SW 1271 (cell line): ENCODE measurements around the gene SEL1L3.

Source experiments
- DNase-seq, 2 experiments: peaks; one replicate each; lab custom pipeline; 2025; lab: John Stamatoyannopoulos, UW

The SEL1L3 gene

DNA sequence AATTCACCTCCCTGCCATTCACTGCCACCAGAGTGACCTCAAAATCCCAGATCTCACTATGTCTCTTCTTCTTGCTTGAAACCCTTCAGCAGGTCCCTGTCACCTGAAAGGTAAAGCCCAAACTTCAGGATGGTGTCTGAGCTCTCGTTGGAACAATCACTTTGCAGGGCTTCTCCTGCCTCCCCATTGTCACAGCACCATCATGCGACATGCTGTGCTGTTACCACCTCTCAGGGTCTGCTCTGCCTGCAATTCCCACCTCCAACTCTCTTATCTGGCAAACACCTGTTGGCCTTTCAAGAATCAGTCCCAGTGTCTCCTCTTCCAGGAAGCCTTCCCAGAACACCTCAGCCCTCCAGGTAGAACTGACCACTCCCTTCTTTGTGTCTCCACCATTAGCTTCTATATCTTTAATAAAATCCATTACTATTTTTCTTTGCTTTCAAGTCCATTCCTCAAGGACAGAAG lies 46.2 kb downstream of the SEL1L3 start:
- DNase-seq = no peak

DNA sequence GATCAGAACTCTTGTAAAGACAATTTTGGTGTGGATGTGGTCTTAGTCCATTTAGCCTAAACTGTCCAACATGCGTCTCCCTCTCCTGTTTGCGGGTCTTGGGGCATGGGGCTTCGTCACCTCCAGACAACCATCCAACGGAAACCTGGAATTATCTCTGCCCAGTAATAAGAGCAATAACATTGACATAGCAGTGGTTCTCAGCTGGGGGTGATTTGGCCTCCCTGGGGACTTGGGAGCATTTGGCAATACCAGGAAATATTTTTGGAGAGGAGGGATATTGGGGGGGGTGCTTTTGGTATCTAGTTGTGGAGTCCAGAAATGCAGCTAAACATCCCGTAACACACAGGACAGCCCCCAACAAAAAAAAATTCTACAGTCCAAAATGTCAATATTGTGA lies 47.2 kb downstream of the SEL1L3 start:
- no peak for DNase-seq

DNA sequence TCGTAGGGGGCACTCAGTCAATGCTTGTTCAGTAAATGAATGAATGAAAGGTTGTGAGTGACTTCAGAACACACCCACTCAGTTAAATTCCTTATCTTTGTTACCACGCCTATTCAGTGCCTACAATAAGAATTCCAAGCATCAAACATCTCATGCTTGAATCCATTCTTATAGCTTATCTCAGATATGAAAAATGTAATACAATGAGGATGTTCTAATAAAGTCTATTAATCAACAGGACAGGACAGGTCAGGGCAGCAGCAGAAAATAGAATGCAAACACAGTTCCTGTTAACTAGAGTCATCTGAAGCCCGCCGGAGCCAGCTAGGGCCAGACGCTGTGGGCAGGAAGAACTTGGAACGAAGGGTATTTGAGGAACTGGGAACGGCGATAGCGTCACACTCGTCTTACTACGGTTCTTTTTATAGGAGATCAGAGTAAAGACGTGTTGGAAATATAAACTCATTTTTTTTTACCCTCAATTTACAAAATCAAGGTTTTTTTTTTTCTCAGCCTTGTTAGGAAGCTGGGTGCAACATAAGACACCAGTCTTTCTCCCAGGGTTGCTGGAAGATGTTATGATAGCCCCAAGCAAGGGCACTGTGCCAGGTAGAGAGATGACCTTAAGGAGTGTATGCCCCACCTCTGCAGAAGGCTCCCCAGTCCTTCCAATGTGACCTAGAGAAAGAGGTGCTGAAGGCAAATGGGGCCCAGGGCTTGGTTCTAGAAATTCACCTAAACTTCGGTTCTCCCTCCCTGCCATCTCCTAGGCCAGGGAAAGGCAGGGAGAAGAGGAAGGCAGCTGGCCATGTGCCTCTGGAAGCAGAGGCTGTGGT lies 48.3 kb downstream of the SEL1L3 start:
- DNase-seq = no peak

DNA sequence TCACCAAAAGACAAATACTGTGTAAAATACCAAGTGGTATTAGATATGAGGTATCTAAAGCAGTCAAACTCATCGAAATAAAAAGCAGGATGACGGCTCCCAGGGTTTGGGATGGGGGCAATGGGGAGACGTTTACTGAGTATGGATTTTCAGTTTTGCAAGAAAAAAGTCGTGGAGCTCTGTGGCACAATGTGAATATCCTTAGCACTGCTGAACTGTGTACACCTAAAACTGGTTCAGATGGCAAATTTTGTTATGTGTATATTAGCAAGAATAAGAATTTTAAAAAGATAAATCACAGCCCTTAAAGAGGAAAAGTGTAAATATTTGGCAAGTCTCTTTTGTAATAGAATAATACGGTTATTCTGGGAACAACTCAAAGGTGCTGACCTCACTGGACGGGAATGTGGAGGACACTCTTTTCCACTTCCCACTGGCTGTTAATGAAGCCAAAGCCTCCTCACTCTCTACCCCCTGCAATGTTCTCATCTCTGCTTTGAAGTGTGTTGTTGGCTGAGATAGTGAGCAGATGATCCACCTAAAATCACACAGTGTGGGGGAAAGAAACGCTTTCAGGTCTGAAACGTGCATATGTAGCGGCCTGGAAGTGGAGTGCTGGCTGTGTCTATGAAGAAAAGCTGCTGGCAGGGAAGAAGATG lies 49.2 kb downstream of the SEL1L3 start:
- DNase-seq = no peak

DNA sequence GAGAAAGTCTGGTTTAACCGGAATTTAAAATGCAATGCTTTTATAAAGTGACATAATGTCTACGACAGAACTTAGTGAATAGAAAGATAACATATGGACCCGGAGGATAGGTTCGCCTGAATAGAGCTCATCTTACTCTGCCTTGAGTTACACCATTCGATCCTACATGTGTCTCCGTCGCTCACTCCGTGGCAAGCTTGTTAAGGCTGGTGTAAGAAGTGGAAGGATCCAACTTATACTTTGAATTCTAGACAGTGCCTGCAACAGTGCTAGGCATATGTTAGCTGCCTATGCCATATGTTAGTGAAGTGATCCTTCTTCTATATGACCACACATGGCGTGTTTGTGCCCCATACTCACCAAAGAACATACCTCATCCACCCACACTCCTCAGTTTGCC lies 50.9 kb downstream of the SEL1L3 start:
- no peak for DNase-seq

DNA sequence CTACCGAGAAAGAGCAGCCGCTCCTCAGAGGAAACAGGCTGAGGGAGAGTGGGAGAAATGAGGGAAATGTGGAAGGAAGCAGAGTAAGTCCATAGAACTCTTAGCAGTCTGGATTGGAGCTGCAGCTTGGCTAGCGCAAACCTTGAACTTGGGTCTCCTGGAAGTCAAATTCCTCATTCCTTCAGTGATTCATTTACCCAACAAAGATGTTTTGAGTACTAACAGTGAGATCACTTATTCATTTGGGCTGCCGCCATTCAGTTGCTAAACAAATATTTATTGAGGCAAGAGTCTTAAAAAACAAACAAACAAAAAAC lies 51.5 kb downstream of the SEL1L3 start:
- DNase-seq = no peak

DNA sequence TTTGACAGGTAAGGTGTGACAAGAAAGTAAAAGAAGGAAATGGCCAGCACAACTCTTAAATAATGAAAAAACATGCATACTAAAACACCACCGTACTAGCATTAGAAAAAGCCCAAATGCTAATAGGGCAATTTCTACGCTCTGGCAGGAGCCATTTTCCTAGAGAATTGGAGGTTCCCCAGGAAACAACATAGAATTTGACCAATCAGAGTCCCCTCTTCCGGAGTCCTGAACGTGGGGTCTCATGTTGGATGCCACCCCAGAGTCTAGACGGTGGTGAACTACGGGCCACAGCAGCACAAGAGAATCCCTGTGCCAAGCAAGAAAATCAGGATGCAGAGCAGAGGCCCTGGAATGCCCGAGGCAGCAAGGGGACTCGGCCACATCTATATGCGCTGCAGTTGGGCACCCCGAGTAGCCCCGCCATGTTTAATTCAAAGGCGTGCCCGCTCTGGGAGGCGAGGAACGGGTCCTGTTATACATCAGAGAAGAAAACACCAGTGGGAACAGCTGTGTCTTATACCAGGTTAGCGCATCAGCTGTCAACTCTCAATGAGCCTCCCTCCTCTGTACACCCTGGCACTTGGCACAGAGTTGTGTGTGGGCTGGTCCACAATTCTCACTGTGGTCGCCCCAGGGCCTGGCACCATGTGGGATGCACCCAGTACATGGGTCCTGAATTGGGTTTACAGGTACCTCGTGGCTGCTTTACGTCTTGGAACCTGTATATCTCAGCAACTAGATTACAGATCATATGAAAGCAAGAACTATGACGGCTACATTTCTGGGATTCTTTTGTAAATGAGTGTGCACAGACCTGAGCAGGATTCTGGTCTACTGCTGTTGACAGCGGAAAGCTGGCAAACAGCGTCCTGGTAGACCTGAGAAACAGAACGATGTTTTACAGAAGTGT lies 52.1 kb downstream of the SEL1L3 start:
- no peak for DNase-seq

DNA sequence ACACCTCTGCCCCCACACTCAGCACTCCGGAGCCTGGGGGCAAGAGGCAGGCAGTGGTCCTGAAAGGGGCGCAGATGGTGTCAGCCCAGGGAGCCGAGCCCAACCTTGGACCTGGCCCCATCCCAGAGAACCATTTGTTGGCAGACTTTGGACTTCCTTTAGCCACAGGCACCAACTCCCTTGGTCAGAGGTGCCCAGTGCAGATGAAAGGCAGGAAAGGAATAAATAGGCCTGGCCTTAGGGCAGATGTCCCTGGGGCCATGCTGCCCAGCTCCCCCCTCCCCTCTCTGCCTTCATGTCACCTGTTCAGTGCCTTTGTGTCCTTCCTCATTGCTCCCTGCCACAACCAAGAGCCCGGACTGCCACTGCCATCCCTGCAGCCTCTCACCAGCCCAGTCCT lies 52.8 kb downstream of the SEL1L3 start:
- no peak for DNase-seq

DNA sequence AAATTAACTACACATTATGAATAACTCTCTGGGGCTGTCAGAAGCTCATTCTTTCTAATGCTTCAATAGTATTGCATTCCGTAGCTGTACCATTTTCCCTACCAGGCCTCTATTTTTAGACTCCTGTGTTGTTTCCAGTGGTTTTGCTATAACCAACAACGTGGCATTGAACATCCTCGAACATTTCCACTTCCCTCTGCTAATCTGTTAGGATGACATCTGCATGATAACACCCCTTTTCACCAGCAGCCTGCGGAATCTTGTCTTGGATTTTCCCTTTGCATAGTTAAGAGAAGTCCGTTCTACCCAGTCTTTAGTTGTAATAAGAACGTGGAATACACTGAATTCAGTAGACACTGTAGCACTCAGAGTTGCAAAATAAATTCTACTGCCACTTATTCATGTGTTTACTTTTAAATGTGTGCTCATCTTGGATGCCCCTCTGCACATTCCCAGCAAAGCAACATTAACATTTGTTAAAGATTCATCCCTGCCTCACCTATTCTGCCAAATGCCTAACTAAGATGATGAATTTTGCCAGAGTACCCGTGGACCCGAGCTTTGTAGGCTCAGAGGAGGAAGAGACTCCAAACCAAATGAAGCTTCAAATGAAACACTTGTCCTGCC lies 55.6 kb downstream of the SEL1L3 start:
- no peak for DNase-seq

DNA sequence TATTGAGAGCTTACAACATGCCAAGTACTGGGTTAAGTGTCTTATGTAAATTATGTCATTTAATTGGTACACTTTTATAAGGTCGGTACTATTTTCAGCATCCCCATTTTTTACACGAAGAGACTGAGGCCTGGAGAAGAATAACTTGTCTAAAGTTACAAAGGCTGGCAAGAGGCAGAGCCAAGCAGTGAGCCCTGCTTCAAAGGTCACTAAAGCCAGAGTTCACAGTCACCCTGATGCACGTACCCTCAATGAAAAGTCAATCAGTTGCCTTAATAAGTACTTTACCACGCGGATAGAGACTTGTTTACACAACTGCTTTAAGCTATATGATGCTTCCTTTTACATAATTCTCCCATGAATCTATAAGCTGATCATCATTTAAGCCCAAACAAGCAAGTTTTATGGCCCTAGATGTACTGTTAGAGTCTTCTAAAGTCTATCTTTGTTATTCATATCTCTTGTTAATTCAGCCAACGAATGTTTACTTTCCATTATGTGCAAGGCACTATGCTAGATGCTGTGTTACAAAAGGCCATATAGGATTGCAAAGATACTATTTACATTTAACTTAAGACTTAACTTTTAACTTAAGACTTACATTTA lies 57.4 kb downstream of the SEL1L3 start:
- DNase-seq = no peak

DNA sequence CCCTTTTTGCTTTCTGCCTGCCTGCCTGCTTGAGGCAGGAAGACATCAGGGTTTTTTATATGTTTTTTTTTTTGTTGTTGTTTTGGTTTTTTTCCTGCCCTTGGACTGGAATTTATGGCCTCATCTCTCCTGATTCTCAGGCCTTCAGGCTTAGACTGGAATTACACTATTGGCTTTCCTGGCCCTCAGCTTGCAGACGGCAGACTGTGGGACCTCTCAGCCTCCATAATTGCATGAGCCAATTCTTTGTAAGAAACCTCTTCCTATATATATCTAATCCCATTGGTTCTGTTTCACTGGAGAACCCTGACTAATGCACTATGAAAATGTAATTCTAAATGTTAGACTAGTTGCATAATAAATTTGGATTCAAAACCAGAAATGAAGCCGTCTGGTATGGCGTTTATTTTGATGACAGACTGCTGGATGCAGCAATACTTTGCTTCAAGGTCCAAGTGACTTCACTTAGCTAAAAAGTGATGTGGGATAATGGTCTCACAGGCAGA lies 59.0 kb downstream of the SEL1L3 start:
- no peak for DNase-seq

DNA sequence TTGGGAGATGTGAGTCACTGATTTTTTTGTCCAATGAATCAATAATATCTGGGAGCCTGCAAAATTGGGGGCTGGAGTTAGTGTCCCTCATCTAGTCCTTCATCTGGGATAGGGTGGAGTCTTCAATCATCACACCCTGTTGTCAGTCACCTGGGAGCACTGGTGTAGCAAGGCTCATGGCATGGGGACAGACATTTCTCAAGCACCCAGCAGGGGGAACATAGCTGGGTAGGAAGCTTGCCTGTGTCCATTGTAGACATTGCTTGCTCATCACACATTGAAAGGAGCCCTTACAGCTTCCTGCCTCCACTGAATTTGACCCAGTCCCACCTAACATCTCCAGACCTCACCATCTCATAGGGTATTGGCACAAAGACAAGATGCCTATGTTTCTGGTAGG lies 61.2 kb downstream of the SEL1L3 start:
- no peak for DNase-seq

DNA sequence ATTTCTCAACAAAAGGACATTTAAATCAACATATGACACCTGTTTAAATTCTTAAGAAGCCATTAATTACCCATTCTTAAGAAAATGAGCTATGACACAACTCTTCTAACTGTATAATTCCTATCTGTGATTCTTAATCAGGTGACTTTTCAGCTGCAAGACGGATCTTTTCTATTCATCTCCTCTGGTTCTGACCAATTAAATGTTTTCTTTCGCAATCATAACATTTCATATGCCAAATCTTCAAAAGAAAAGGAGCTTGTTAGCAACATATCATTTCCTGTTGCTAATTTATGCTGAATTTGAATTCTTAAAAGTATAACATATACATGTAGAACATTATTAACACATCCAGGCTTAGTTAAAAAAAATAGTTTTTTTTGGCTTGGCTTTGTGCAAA lies 62.5 kb downstream of the SEL1L3 start:
- DNase-seq = no peak

DNA sequence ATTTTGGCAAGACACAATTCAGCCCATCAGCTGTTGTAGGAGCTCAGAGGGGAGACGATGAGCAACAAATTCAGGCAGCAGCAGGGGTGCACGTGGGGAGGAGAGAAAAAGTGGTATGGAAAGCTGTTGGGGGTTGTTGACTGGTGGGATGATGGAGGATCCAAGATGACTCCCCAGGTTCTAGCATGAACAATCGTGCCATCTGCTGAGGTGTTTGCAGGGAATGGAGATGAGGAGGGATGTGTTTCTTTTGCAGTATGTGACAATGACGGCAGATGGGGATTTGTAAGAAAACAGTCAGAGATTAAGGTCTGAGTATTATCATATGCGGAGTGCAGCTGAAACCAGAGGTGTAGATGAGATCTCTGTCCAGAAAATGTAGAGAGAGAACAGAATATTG lies 63.3 kb downstream of the SEL1L3 start:
- no peak for DNase-seq

DNA sequence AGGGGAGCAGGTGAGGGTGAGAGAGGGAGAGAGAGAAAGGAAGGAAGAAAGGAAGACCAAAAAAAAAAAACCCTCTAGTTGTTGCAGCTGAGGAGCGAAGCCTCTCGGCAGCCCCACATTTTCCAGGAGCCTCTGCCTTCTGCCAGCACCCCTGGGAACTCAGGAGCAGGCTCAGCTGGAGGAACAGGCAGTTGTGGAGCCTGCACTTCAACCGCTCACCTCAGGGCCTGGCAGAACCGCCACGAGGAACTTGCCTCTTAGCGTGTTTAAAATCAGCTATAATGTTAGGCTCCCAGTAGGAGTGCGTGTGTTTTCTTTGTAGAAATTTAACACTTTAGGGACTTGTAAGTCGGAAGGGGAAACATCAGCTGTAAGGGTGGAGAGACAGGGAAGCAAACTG lies 65.7 kb downstream of the SEL1L3 start:
- no peak for DNase-seq

DNA sequence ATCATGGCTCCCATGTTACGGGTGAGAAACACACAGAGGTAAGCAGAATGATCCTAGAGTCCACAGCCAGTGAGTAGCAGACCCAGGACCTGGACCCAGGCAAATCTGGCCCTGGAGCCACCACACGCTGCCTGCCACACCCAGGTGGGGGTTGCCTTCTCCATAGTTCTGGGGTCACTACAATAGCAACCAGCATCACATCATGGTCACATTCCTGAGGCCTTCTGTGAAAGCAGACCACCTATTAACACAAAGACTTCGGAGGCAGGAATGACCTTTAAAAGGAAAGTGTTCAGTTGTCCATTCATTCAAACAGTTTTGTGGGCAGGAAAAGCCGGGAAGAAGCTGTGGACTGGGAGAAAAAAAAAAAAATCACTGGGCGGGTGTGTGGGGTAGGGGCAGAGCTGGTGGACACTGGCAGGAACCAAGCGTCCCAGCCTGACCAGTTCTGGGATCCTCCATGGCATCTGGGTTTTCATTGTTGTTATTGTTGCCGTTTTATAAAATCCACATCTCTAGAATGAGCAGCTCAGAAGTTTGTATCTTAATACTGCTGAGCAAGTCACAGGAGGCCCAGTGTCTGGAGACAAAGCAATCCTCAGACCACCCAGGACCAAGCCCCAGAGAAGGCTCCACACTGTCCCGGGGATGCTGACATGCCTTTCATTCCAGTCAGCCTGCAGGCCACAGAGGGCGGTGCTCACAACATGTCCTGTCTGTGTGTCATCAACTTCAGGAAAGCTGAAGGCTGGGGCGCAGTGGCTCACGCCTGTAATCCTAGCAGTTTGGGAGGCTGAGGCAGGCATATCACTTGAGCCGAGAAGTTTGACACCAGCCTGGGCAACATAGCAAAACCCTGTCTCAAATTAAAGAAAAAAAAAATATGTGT lies 67.0 kb downstream of the SEL1L3 start:
- peak in 1 of 2 experiments; percentile 45 for DNase-seq

DNA sequence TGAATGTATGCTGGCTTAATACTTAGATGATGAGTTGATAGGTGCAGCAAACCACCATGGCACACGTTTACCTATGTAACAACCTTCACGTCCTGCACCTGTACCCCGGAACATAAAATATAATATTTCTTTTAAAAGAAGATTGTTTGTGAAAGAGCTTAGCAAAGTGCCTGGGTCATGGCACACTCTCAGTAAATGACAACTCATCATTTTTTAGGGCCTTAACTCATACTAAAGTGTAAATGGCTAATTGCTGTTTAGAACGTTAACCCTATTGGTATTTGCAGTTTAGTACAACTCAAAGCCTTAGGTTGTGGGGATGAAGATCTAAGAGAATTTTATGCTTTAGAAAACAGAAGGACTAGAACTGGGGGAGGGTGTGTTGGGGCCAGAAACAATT lies 67.7 kb downstream of the SEL1L3 start:
- no peak for DNase-seq

DNA sequence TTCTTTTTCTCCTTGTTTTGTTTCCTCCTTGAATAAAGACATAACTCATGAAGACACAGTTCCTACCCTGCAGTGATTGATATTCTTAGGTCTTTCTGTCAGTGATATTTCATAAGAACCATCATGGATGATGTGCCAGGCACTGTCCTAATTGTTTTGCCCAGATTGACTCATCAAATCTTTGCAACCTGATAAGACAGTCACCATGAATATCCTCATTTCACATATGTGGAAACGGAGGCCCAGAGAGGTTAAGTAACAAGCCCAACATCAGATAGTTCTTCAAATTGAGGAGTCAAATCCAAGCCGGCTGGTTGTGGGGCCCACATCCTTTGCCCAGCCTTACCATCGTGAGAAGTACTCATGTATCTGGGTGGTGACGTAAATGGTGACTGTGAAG lies 69.9 kb downstream of the SEL1L3 start:
- no peak for DNase-seq

DNA sequence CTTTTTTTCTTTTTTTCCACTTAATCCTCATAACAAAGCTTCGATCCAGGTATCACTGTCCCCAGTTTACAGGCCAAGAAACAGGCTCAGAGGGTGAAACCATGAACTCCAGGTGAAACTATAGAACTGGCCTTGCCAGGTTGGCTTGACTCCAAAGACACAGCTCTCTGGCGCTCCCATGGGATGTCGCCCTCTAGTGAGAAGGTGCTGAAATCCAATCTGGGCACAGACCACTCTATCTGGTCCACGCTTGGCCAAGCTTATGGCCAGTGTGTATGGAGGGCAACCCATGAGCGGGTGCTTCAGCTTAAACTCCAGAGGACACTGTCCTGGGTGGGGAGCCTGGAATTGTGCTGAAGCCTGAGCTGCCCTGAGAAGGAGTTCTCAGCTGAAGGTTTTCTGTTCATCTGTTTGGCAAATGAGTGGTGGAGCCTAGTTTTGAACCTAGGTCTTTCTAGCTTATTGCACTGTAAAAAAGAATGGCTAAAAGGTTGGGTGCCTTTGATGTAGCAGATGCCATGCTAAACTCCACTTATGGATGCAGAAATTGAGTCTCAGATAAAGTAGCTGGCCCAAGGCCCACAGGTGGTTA lies 70.5 kb downstream of the SEL1L3 start:
- DNase-seq = peak in 1 of 2 experiments; percentile 22

DNA sequence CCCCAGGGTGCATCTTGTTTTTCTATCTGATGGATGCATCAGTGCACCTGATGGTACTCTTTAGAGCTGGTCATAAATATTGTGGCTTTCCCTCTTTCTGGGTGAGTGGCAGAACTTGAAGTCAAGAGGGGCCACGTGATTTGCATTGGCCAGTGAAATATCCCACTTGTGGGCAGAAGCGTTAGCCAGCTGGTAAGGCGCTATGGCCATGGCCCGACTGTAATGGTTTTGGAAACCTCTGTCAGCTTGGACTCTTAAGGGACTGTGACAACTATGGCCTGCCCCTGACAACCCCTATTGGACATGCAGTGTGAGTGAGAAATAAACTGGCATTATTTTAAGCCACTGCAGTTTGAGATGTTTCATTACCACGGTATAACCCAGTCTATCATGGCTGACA lies 72.8 kb downstream of the SEL1L3 start:
- no peak for DNase-seq
